Dermis blood vessel endothelial cell (primary cell): Measurements from ENCODE around the gene HSPA2. TPM values are rescaled to one million over a fixed set of nuclear protein-coding genes. Genes with fewer than 3 reads are reported as not detected.
"Not testable (repeated sequence)": the region's sequence is repeated elsewhere in the genome, so short reads cannot be mapped to it uniquely, and the experiment has no call there.

Experiments
- DNase-seq: peaks from one replicate; pipeline ENCODE4 v3.0.0; 2010
- total RNA-seq: library from RNA; depleted of rRNA; stranded (reverse); fragments of >200 nt; gene quantifications from 2 replicates; pipeline ENCODE4 v1.2.3, GENCODE V29; 2014

Gene HSPA2
- total RNA-seq, 1 donor from 2014 or later, result 5.4 TPM

- DNase-seq, result no peak
Observed at GRCh38 chr14:64515053-64515452, 25.5 kb upstream of the HSPA2 start.

- no peak for DNase-seq
Observed at GRCh38 chr14:64516969-64517368, 23.6 kb upstream of the HSPA2 start.

GRCh38 chr14:64517667-64518066, 22.9 kb upstream of the HSPA2 start:
- DNase-seq, result not testable (repeated sequence)

GRCh38 chr14:64518229-64518628, 22.3 kb upstream of the HSPA2 start:
- DNase-seq, result no peak

GRCh38 chr14:64520699-64521098, 19.8 kb upstream of the HSPA2 start:
- DNase-seq, result no peak

- no peak for DNase-seq
Observed at GRCh38 chr14:64522591-64523355, 17.8 kb upstream of the HSPA2 start.

GRCh38 chr14:64525354-64525753, 15.2 kb upstream of the HSPA2 start:
- DNase-seq, result no peak

- no peak for DNase-seq
Observed at GRCh38 chr14:64531567-64531966, 9.0 kb upstream of the HSPA2 start.

- DNase-seq, result no peak
Observed at GRCh38 chr14:64536488-64537245, 3.9 kb upstream of the HSPA2 start.

- no peak for DNase-seq
Observed at GRCh38 chr14:64541261-64541971, 875 bp downstream of the HSPA2 start.

- no peak for DNase-seq
Observed at GRCh38 chr14:64541972-64542835, 1.7 kb downstream of the HSPA2 start.

GRCh38 chr14:64542836-64543201, 2.3 kb downstream of the HSPA2 start:
- DNase-seq, result no peak

- DNase-seq, result no peak
Observed at GRCh38 chr14:64544607-64545312, 4.2 kb downstream of the HSPA2 start.

GRCh38 chr14:64549016-64549415, 8.5 kb downstream of the HSPA2 start:
- DNase-seq, result no peak

GRCh38 chr14:64549791-64550620, 9.5 kb downstream of the HSPA2 start, which contains the start of gene PPP1R36:
TSS of gene PPP1R36 (plus strand) at chr14:64549961. CDS start at chr14:64549998, 37 bp downstream.
- DNase-seq, result no peak

- DNase-seq, result no peak
Observed at GRCh38 chr14:64550621-64551333, 10.2 kb downstream of the HSPA2 start.

GRCh38 chr14:64554556-64554955, 14.0 kb downstream of the HSPA2 start:
- DNase-seq, result no peak

GRCh38 chr14:64556526-64556925, 16.0 kb downstream of the HSPA2 start:
- no peak for DNase-seq

GRCh38 chr14:64558216-64558615, 17.7 kb downstream of the HSPA2 start:
- DNase-seq, result not testable (repeated sequence)

GRCh38 chr14:64561631-64562030, 21.1 kb downstream of the HSPA2 start:
- no peak for DNase-seq
